Measurements from ENCODE around the gene PLEKHA5.

Gene PLEKHA5

DNA sequence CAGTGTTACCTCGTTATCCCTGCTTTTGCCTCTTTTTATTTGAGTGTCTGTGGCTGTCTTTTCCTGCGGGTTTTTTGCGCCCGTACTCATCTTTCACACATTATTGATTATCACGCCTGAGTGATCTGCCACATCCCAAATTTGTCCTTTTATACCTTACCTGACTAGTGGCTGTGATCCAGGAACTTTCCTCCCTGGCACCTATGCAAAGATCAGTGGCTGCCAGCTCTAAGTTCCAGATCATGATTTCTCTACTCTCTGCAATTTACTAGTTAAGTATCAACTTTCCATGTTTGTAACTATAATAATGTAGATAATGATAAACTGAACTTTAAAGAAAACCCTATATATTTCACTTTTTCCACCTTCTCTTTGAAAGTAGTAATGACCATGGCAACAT is 36.9 kb downstream of the PLEKHA5 start:
- 95% methylated on average over 5 of the region's 5 CpGs for WGBS
- no peak overlapping the region for H3K9ac ChIP-seq (ENCODE audit: low read length)
- H3K4me1 ChIP-seq (ENCODE audit: control insufficient read depth, insufficient read depth, low read depth, low read length) = peaks cover 2% of the 10 kb centered on the region
- H3K79me1 ChIP-seq (replicated peaks; ENCODE audit: low read length, poor library complexity, severe bottlenecking) = peaks cover 8% of the 10 kb centered on the region
- no peak overlapping the region for H3K14ac ChIP-seq (ENCODE audit: low read length in 2 of 2)
- H3K27me3 ChIP-seq (ENCODE audit: control insufficient read depth in 1 of 2, insufficient read depth in 1 of 2, low read length in 2 of 2) = no peaks in the 10 kb centered on the region
- no peak overlapping the region for H3K4me3 ChIP-seq (ENCODE audit: insufficient read depth in 1 of 2, low read depth in 1 of 2, low read length in 2 of 2)
- no peak overlapping the region for H3K18ac ChIP-seq (ENCODE audit: low read depth in 1 of 2, low read length in 2 of 2)
- H2BK15ac ChIP-seq (ENCODE audit: low read depth, poor library complexity, severe bottlenecking) = no peak overlapping the region
- no peak overlapping the region for H2AK5ac ChIP-seq (ENCODE audit: low read length, severe bottlenecking)
- no peak for DNase-seq
- no peak overlapping the region for H3K23ac ChIP-seq (ENCODE audit: low read length in 2 of 2)
- H3K27ac ChIP-seq (ENCODE audit: low read length, poor library complexity, severe bottlenecking) = no peak overlapping the region
- H3K9me3 ChIP-seq (ENCODE audit: control insufficient read depth, low read length) = no peaks in the 10 kb centered on the region
- H4K91ac ChIP-seq (ENCODE audit: low read length) = no peak overlapping the region
- no peaks in the 10 kb centered on the region for H3K36me3 ChIP-seq (ENCODE audit: control insufficient read depth in 1 of 2, insufficient read depth in 2 of 2, low read depth in 1 of 2, low read length in 2 of 2)
- H3K4me2 ChIP-seq (ENCODE audit: low read length, poor library complexity, severe bottlenecking) = no peak overlapping the region
- no peak overlapping the region for H2BK120ac ChIP-seq (ENCODE audit: low read depth, low read length)
- no peak overlapping the region for H4K8ac ChIP-seq (ENCODE audit: low read length)
- no peak overlapping the region for H2BK5ac ChIP-seq (ENCODE audit: low read depth, low read length, poor library complexity, severe bottlenecking)
- no peak overlapping the region for H2AFZ ChIP-seq (ENCODE audit: low read depth, low read length)
- no peak overlapping the region for H2BK12ac ChIP-seq (ENCODE audit: low read length in 2 of 2)
- no peak overlapping the region for H3K4ac ChIP-seq (ENCODE audit: low read depth in 1 of 2, low read length in 2 of 2)

DNA sequence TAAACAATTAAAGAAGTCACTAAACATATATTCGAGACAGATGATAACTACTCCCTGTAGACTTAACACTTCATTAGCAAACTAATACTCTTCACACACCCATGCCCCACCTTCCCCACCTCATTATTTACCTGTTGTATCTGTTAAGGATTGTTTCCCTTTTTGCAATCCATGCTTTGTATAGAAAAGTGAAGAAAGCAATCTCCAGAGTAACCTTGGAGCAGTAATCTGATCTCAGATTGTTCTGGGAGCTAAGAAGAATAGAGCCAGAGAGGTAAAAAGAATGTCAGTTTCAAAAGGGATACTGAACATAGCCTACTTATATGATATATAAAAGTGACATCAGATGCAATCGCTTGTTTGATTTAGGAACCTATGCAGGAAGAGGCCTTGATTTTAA is 37.4 kb downstream of the PLEKHA5 start:
- Histone ChIP-seq H2AK5ac (ENCODE audit: low read length, severe bottlenecking) (no peak overlapping the region), H3K23ac (ENCODE audit: low read length in 2 of 2) (no peak overlapping the region), H3K27ac (ENCODE audit: low read length, poor library complexity, severe bottlenecking) (no peak overlapping the region), H2BK15ac (ENCODE audit: low read depth, poor library complexity, severe bottlenecking) (no peak overlapping the region), H3K79me1 (replicated peaks; ENCODE audit: low read length, poor library complexity, severe bottlenecking) (peaks cover 8% of the 10 kb centered on the region), H4K91ac (ENCODE audit: low read length) (no peak overlapping the region), H3K14ac (ENCODE audit: low read length in 2 of 2) (no peak overlapping the region), H3K9ac (ENCODE audit: low read length) (no peak overlapping the region), H3K18ac (ENCODE audit: low read depth in 1 of 2, low read length in 2 of 2) (no peak overlapping the region), H2BK5ac (ENCODE audit: low read depth, low read length, poor library complexity, severe bottlenecking) (no peak overlapping the region), H3K4me3 (ENCODE audit: insufficient read depth in 1 of 2, low read depth in 1 of 2, low read length in 2 of 2) (no peak overlapping the region), H3K4me1 (ENCODE audit: control insufficient read depth, insufficient read depth, low read depth, low read length) (peaks cover 3% of the 10 kb centered on the region), H2BK12ac (ENCODE audit: low read length in 2 of 2) (no peak overlapping the region), H3K36me3 (ENCODE audit: control insufficient read depth in 1 of 2, insufficient read depth in 2 of 2, low read depth in 1 of 2, low read length in 2 of 2) (no peaks in the 10 kb centered on the region), H2BK120ac (ENCODE audit: low read depth, low read length) (no peak overlapping the region), H3K9me3 (ENCODE audit: control insufficient read depth, low read length) (no peaks in the 10 kb centered on the region), H2AFZ (ENCODE audit: low read depth, low read length) (no peak overlapping the region), H3K4me2 (ENCODE audit: low read length, poor library complexity, severe bottlenecking) (no peak overlapping the region), H3K4ac (ENCODE audit: low read depth in 1 of 2, low read length in 2 of 2) (no peak overlapping the region), H3K27me3 (ENCODE audit: control insufficient read depth in 1 of 2, insufficient read depth in 1 of 2, low read length in 2 of 2) (no peaks in the 10 kb centered on the region), H4K8ac (ENCODE audit: low read length) (no peak overlapping the region)
- DNase-seq = no peak
- WGBS = 92% methylated on average over 1 of the region's 2 CpGs

DNA sequence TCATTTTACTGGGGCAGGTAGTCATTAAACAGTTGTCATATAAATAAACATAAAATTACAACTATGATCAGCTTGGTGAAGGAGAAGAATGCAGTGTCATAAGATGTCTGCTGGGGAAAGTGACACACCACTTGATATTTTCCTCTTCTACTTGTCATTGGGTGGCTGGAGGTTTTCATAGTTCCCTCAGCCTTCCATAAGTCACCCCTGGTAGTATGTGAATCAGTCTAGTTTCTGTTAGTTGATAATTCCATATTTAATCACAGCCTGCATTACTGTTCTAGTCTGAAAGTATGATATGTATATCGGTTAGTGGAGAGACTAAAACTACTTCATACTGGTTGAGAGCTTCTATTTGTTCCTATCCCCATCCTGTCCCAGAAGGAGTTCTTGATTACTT is 38.2 kb downstream of the PLEKHA5 start:
- no peaks in the 10 kb centered on the region for H3K27me3 ChIP-seq (ENCODE audit: control insufficient read depth in 1 of 2, insufficient read depth in 1 of 2, low read length in 2 of 2)
- H2BK120ac ChIP-seq (ENCODE audit: low read depth, low read length) = no peak overlapping the region
- no peak overlapping the region for H3K4me3 ChIP-seq (ENCODE audit: insufficient read depth in 1 of 2, low read depth in 1 of 2, low read length in 2 of 2)
- no peak overlapping the region for H3K4me2 ChIP-seq (ENCODE audit: low read length, poor library complexity, severe bottlenecking)
- no peak overlapping the region for H4K8ac ChIP-seq (ENCODE audit: low read length)
- H2AK5ac ChIP-seq (ENCODE audit: low read length, severe bottlenecking) = no peak overlapping the region
- no peaks in the 10 kb centered on the region for H3K9me3 ChIP-seq (ENCODE audit: control insufficient read depth, low read length)
- no peak overlapping the region for H2BK5ac ChIP-seq (ENCODE audit: low read depth, low read length, poor library complexity, severe bottlenecking)
- H3K36me3 ChIP-seq (ENCODE audit: control insufficient read depth in 1 of 2, insufficient read depth in 2 of 2, low read depth in 1 of 2, low read length in 2 of 2) = no peaks in the 10 kb centered on the region
- H3K4ac ChIP-seq (ENCODE audit: low read depth in 1 of 2, low read length in 2 of 2) = no peak overlapping the region
- H3K9ac ChIP-seq (ENCODE audit: low read length) = no peak overlapping the region
- H3K14ac ChIP-seq (ENCODE audit: low read length in 2 of 2) = no peak overlapping the region
- no peak overlapping the region for H2BK15ac ChIP-seq (ENCODE audit: low read depth, poor library complexity, severe bottlenecking)
- WGBS = no CpG with 5 or more reads among the region's 1 CpG
- no peak overlapping the region for H2AFZ ChIP-seq (ENCODE audit: low read depth, low read length)
- H3K79me1 ChIP-seq (replicated peaks; ENCODE audit: low read length, poor library complexity, severe bottlenecking) = peaks cover 8% of the 10 kb centered on the region
- H3K18ac ChIP-seq (ENCODE audit: low read depth in 1 of 2, low read length in 2 of 2) = no peak overlapping the region
- no peak for DNase-seq
- H3K23ac ChIP-seq (ENCODE audit: low read length in 2 of 2) = no peak overlapping the region
- H2BK12ac ChIP-seq (ENCODE audit: low read length in 2 of 2) = no peak overlapping the region
- H3K4me1 ChIP-seq (ENCODE audit: control insufficient read depth, insufficient read depth, low read depth, low read length) = peaks cover 3% of the 10 kb centered on the region
- no peak overlapping the region for H4K91ac ChIP-seq (ENCODE audit: low read length)
- H3K27ac ChIP-seq (ENCODE audit: low read length, poor library complexity, severe bottlenecking) = no peak overlapping the region

DNA sequence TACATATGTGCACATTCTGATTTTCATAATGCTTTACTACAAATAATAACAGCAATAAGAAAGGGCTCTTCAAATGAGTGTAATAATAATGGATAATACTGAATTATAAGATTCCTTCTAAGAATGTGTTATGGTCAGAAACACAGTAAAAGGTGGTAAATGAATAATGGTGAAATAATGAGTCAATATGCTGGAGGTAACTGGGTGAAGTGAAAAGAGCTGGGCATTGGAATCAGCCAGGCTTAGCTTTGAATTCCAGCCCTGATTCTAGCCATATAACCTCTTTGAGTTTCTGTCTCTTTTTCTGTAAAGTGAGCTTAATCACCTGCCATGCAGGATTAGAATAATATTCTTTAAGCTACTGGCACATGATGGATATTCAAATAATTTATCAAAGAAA is 39.1 kb downstream of the PLEKHA5 start:
- no peak overlapping the region for H3K27ac ChIP-seq (ENCODE audit: low read length, poor library complexity, severe bottlenecking)
- H2BK15ac ChIP-seq (ENCODE audit: low read depth, poor library complexity, severe bottlenecking) = no peak overlapping the region
- no peak overlapping the region for H3K14ac ChIP-seq (ENCODE audit: low read length in 2 of 2)
- peaks cover 11% of the 10 kb centered on the region for H3K79me1 ChIP-seq (replicated peaks; ENCODE audit: low read length, poor library complexity, severe bottlenecking)
- no peak for DNase-seq
- no peak overlapping the region for H3K4me3 ChIP-seq (ENCODE audit: insufficient read depth in 1 of 2, low read depth in 1 of 2, low read length in 2 of 2)
- H3K4ac ChIP-seq (ENCODE audit: low read depth in 1 of 2, low read length in 2 of 2) = no peak overlapping the region
- H4K91ac ChIP-seq (ENCODE audit: low read length) = no peak overlapping the region
- H2AK5ac ChIP-seq (ENCODE audit: low read length, severe bottlenecking) = no peak overlapping the region
- H2BK120ac ChIP-seq (ENCODE audit: low read depth, low read length) = no peak overlapping the region
- H3K23ac ChIP-seq (ENCODE audit: low read length in 2 of 2) = no peak overlapping the region
- H2BK5ac ChIP-seq (ENCODE audit: low read depth, low read length, poor library complexity, severe bottlenecking) = no peak overlapping the region
- no peaks in the 10 kb centered on the region for H3K9me3 ChIP-seq (ENCODE audit: control insufficient read depth, low read length)
- H2AFZ ChIP-seq (ENCODE audit: low read depth, low read length) = no peak overlapping the region
- H3K18ac ChIP-seq (ENCODE audit: low read depth in 1 of 2, low read length in 2 of 2) = no peak overlapping the region
- peaks cover 3% of the 10 kb centered on the region for H3K4me1 ChIP-seq (ENCODE audit: control insufficient read depth, insufficient read depth, low read depth, low read length)
- no peaks in the 10 kb centered on the region for H3K27me3 ChIP-seq (ENCODE audit: control insufficient read depth in 1 of 2, insufficient read depth in 1 of 2, low read length in 2 of 2)
- H3K36me3 ChIP-seq (ENCODE audit: control insufficient read depth in 1 of 2, insufficient read depth in 2 of 2, low read depth in 1 of 2, low read length in 2 of 2) = no peaks in the 10 kb centered on the region
- no peak overlapping the region for H3K9ac ChIP-seq (ENCODE audit: low read length)
- no peak overlapping the region for H4K8ac ChIP-seq (ENCODE audit: low read length)
- H3K4me2 ChIP-seq (ENCODE audit: low read length, poor library complexity, severe bottlenecking) = no peak overlapping the region
- H2BK12ac ChIP-seq (ENCODE audit: low read length in 2 of 2) = no peak overlapping the region

All from mesenchymal stem cell (in vitro differentiated cells and primary cell).